Fibroblast of skin of abdomen (primary cell): ENCODE measurements around the gene TMEM63A.

Experiments
- DNase-seq: peaks from one replicate; pipeline ENCODE4 v3.0.0-alpha.2; 2013

TMEM63A gene

DNA sequence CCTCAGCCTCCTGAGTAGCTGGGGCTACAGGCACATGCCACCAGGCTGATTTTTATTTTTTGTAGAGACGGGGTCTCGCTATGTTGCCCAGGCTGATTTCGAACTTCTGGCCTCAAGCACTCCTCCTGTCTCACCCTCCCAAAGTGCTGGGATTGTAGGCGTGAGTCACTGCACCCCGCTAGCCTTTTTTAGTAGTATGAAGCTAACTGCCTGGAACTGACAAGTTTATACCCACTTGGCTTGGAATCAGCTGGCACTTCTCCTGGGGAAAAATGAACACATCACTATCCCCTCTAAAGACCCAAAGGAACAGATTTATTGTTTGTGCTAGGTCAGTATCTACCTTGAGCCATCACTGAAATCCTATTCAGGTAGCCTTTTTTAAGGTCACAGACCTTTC lies 19.0 kb downstream of the TMEM63A start:
- peak; percentile 31 for DNase-seq

DNA sequence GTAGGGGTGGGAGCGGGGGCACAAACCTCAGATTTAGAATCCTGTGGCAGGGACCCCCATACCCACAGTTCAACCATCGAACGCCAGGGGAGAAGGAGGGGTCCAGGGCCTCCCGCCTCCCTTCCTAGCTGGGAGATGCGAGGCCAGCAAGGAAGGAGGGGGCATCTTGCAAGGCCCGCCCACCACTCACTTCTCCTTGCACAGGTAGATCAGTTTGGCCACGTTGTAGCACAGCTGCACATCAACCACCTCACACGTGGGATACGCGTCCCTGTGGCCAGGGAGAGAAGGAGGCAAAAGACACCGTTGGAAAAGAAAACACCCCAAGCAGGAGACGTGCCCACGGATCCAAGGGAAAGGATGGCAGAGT lies 19.6 kb downstream of the TMEM63A start:
- DNase-seq: no peak

DNA sequence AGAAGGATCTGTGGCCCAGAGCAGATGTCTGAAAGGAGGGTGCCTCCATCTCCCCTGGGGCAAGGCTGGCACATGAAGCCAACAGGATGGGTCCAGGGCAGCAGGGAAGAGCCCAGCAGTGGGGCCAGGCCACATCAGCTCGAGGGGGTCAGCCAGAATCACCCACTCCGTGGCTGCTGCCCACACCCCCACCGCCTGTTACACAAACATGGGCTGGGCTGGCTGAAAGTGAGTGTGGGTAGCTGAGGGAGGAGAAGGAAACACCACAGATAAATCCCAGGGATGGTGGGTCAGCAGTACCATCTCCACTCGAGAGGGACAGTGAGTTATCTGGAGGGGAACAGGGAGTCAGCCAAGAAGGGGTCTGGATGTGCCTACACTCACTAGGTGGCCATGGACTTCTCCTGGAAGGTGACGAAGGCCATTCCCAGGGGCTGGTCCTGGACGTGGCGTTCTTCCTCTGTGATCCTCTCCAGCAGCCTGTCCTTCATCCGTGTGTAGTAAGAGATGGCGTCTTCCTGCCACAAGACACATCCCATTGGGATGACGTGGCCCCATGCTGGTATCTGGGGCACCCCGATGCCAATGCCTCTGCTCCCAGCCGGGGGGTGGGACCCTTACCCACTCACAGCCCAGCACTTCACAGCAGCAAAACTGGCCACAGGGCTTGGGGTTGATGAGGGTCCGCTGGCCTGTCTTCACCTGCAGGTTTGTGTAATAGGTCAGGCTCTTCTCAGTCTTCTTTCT lies 20.2 kb downstream of the TMEM63A start:
- no peak for DNase-seq

DNA sequence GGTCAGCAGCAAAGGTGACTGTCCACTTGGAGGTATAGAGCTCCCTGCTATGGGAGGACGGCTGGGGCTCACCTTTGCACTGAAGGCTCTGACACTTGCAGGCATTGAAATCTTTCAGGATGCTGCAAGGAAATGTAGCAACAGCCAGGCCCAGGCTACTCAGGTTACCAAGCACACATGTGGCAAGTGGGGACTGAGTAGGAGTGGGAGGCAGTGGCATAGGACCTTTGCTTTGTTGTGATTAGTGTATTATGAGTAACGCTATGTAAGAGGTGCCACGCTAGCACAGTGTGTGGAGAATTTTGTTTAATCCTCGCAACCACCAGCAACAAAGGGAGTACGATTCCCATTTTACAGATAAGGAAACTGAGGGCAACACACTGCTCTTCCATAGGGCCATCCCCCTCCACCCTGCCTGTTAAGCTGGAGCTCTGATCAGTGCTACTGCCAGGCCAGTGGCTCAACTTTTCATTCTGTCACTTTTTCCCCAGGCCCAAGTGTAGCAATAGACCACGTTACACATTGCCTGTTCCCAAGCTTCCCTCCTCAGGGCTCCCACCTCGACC lies 21.2 kb downstream of the TMEM63A start:
- no peak for DNase-seq

DNA sequence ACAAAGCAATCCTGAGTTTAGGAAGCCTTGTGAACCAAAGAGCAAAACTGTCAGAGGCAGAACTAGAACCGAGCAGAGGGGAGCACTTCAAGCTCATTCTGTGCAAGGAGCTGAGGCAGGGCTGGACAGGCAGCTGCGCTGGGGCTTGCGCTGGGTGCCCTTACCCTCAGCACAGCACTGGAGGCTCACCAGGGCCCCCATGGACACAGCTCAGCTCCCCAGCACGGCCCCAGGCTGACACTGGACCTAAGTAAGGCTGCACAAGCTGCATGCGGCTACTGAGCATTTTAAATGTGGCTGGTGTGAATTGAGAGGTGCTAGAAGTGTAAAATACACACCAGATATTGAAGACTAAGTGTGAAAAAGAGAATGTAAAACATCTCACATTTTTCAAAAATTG lies 22.1 kb downstream of the TMEM63A start:
- DNase-seq: no peak

DNA sequence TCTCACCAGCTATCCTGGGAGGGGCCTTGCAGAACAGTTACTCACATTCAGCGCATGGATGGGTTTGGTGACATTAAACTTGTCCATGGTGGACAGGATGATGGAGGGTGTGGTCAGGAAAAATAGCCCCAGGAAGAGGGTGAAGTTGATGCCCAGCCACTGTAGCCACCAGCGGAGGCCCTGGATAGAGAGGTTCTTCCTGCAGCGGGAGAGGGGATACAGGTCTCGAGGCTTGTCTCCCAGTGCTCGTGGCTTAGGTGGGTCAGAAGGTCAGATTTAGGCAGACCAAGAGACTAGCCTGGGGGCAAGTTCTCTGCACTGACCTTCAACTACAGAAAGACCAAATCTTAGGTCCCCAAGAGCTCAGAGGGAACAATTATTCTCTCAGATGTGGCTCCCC lies 23.0 kb downstream of the TMEM63A start:
- DNase-seq: no peak

DNA sequence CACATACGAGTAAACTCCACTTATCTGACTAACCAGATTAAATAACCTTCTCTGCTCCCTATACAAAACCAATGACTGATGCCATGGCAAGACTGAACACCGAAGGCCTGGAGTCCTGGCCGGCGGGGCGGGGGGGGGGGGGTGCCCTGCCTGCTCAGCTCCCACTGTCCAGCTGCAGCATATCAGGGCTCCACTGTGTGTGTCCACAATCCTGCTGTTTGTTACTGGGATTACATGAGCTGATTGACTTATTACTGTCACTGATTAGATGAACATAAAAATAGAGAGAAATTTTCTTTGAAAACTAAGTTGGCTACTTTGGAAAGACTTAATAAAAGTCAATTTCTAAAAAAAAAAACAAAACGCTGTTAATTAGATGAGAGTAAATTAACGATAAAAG lies 24.9 kb downstream of the TMEM63A start:
- DNase-seq: no peak

DNA sequence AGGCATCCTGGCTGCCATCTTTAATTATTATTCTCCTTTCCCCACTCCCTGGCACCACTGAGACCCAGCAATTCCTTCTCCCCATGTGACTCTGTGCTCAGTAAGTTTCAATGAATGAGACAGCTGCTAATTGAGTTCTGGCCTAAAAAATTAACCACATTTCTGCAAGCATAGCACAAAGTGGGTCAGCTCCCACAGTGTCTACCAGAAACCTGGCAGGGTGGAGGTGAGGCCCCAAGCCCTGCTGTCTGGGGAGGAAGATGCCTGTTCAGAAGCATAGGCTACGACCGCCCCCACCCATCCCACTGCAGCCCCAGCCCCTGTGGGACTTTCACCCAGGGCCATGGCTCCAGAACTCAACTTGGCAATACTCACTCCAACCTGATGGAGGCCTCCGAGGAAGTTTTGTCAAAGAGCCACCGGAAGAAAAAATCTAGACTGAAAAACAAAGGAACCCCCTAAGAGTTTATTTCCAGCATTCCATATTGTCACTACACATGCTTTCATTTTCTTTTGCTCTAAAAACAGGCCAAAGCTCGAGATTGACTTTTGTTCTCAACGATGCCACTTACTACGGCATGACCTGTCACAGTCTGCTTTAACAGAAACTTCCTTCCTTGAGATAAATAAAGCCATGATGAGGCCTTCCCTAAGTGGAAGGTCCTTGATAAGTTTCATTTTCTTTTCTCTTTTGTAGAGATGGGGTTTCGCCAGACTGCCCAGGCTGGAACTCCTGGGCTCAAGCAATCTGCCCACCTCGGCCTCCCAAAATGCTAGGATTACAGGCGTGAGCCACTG lies 26.5 kb downstream of the TMEM63A start:
- DNase-seq: no peak

DNA sequence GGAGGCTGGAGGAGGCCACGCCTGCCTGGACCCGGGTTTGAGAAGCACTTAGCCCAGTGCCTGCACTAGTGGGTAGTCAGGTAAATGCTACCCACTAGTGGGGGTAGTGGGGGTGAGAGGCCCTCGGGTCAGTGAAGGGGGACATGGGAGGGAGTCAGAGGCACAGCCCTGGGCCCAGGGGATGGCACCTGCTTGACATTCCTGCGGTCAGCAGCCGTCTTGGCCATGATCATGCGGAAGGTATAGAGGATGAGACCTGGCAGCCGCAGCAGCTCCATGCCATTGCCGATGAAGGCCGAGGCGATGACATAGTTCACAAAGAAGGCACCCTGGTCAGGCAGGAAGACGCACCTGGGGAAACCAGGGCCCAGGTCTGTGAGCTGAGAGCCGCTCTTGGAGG lies 28.7 kb downstream of the TMEM63A start:
- DNase-seq: no peak

DNA sequence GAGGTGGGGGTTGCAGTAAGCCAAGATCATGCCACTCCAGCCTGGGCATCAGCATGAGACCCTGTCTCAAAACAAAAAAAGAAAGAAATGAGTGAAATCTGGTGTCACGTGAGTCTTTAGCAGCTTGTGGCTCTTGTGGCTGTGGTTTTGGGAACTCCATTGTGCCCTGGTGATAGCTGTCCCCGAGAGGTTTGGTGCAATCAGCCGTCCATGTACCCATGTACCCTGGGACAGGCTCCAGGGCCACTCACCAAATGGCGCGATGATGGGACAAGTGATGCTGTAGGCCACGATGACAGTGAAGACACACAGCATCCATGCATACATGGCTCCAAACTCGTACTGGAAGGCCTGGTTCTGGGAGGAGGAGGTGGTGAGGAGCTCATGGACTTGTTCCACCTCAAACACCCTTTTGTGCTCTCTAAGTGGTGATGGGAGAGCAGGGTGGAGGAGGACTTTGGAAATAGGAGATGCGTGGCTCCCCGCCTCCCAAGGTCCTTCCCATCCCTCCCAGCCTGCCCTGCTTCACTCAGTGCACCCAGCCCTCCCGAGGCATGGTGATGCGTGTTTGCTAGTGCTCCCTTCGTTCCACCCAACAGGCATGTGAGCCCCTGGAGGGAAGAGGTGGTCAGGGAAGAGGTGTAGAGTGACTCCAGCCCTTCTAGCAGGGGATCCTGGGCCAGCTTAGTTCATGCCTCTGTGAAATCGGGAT lies 29.6 kb downstream of the TMEM63A start:
- DNase-seq: no peak

DNA sequence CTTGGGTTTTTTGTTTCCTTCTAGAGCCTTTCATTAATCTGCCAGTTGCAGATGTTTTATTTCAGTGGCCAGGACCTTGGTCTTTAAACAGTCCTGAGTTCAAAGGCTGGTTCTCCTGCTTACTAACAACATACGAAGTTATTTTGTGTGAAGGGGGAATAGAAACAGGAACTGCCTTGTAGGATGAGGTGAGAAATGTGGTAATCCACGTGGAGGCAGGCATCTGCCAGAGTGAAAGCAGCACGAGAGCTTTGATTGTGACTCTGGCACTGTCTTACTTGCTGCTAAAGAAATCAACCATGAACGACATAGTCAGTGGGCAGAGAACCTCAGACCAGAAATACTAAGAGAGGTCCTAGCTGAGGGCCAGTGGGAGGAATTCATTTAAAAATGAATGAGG lies 30.4 kb downstream of the TMEM63A start:
- DNase-seq: no peak

DNA sequence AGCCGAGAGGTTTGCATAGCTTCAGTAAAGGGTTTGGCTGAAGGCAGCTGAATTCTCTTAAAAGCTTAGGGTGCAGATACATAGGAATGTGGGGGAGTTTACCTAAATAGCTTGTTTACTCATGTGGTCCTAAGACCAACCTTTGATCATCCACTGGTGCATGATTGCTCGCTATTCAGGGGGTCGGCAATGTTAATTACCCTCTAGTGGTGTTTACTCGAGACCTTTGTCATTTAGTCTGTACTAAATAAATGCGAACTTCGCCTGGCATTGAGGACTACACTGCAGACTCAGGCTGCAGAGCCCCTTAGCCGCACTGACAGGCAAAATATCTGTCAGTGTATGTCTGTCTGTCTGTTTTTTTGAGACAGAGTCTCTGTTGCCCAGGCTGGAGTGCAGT lies 31.8 kb downstream of the TMEM63A start:
- no peak for DNase-seq

DNA sequence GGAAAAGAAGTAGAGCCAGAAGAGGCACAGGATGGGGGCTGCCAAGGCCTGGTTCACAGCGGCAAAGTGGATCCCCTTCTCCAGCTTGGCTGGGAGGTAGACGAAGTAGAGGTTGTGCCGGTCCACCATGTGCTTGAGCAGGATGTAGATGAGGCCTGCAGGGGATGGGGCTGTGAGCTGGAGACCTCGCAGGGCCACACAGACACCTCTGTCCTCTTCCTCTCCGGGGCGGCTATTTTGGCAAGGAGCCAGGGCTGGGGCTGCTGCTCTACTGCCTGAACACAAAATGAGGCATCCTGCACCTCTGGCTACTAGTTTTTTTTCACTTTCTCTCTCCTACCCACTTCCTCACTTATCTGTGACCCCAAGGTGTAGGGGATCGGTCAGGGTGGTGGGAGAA lies 32.3 kb downstream of the TMEM63A start:
- no peak for DNase-seq

DNA sequence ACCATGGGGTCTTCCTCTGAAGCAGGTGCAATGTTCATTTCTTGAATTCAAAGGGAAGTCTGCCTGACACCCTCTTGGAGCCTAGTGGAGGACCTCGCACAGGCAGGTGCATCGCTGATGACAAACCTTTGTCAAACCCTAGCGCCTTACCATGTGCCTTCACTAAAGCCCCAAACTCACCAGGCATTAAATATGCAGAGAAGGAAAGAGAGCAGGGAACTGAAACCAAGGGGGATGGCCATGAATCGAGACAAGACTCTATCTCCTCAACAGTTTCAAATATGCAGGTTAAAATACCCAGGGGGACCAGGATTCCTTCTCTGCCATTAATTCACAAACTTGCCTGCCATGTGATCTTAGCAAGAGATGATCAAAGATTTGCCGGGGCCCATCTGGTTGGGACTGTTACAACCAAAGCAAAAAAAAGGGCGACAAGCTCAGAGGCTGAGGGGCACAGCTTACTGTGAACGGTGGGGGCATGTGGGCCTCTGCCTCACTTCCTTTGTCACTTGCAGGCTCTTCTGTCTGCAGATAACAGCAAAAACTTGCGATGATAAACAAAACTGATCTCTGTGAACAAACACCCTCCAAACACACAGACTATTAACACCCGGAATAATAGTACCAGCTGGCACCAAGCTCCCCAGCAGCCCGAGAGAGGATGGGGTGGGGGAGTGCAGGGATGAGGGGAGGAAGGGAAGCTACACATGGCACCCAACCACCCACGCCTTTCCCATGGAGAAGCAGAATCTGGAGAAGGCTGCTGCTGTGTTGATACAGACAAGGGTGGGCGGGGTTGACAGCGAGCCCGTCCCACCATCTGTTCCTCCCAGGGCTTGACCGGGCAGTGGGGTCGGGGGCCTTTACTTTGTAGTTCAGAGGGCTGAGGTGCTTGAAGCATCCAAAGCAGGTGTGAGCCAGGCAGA lies 33.9 kb downstream of the TMEM63A start:
- no peak for DNase-seq

DNA sequence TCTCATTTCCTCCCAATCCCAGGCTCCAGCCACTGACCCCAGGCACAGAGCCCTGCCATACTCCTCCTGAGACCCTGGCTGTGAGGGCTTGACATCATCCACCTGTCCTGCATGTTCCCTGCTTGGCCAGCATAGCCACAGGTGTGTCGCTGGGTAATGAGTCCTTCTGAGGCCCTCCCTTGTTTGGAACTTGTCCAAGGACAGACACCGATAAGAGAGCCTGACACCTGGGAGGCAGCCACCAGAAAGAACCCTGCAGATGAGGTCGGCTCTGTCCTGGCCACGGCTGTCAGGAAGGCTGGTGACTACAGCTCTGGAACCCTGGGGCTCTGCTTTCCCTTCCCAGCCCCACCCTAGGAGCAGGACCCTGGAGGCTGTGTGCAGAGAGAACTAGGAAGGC lies 34.6 kb downstream of the TMEM63A start:
- DNase-seq: no peak

DNA sequence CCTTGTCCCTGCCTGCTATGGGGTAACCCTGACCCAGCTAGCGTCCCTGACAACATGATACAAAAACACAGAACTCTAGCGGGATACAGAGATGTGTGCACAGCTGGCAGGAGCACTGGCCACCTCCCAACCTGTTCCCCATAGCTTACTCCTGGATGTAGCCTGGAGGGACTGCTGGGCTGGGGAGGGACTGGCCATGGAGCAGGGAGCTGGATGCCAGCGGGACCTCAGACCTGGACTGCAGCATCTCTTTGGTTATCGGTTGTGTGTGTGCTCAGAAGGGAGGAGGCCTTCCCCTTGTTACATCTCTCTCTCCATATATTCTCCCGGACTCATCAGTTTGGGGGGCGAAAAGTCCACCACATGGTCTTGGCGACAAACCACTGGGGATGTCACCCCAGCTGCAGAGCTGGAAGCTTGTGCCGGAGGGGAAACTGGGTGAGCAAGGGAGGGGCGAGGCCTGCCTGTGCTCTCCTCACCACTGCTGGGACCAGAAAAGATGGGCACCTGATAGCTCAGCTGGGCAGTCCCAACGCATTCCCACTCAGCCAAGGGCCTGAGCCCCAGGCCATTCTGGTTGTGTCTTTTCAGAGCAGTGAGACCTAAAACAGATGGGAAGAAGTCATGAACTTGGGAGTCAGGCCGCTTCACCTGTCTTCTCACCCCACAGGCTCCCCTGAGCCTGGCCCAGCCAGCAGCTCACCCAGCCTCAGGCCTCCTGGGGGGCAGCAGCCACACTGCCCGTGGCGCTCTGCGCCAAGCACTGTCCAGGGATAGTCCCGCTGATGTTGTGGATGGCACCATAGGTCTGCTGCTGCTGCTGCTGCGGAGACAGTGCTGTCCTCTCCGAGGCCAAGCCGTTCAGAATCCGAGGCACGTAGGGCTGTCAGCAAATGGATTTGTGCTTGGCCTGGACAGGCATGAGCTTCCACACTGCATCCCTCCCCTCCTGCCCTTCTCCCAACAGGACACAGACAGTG lies 35.6 kb downstream of the TMEM63A start:
- no peak for DNase-seq

DNA sequence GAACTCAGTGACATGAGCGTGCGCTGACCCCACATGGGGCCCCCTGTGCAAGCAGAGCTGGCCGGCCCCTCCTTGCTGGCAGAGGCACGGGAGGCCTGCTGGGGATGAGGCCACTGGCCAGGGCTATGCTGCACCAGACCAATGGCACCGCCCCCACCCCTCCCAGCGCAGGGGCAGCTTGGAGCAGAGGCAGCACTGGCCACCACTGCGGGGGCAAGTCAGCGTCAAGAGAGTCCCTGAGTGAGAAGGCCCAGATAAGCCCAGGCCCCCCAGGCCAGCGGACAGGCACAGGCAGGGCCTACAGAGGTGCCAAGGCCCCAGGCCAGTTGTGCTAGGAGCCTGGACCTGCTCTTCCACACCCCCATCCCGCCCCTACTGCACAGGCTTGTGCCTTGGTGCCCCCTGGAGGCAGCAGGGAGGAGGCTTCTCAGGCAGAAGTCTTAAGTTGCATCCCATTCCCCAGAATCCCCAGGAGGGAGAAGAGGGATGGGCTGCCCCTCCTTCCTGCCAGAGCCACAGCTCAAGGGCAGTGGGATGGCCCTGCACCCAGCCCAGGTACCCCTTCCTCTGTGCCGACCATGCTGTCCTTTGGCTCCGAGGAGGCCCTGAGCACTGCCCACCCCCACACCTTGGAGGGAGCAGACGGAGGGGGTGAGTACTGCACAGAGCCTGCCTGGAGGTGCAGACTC lies 36.5 kb downstream of the TMEM63A start:
- peak; percentile 71 for DNase-seq

DNA sequence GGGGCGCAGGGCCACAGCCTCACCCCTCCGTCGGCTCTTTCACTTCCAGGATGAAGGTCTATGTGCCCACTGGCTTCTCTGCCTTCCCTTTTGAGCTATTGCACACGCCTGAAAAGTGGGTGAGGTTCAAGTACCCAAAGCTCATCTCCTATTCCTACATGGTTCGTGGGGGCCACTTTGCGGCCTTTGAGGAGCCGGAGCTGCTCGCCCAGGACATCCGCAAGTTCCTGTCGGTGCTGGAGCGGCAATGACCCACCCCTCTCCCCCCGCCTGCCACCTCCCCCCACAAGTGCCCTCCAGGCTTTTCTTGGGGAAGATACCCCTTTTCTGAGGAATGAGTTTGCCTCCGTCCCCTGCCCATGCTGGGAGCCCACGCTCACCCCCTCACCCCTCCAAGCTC lies 37.1 kb downstream of the TMEM63A start:
- no peak for DNase-seq

DNA sequence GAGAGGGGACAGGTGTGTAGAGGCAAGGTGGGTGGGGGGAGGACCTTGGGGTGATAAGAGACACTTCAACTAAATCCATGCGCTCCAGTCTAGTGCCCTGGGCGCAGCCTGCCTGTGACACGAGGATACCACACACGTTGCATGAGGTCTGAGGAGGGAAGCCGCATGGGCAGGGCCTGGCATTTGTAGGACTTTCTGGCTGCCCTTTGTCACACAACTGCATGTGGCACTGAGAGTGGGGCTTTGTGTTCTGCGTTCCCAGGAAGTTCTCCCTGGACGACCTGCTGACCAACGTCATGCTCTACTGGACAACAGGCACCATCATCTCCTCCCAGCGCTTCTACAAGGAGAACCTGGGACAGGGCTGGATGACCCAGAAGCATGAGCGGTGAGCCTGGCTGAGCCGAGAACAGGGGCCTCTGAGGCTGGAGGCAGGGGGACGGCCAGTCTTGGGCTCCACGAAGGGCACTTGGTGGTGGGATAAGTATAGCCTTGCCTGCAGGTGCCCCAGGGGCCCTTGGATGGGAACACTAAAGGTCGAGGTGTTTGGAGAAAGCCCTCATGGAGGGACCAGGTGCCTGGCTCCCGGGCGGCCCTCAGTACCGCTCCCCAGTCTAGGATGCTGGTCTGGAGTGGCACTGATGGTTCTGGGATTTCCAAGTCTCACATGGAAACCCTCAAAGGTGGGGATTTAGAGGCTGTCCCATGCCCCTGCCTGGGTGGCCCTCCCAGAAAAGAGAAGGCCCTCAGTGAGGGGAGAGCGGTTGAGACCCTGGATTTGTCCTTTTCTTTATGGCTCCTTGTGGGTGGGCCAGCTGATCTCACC lies 37.7 kb downstream of the TMEM63A start:
- no peak for DNase-seq
